OCI-M1 (cell line): ENCODE results near the gene TARBP1.
"Not testable (repeated sequence)": the region's sequence is repeated elsewhere in the genome, so short reads cannot be mapped to it uniquely, and the experiment has no call there.

Experiments used
- DNase-seq: peaks from one replicate; lab custom pipeline; 2025; lab: John Stamatoyannopoulos, UW

The TARBP1 gene

GRCh38 chr1:234437423-234438171 is 41.4 kb downstream of the TARBP1 start:
- no peak for DNase-seq

DNA sequence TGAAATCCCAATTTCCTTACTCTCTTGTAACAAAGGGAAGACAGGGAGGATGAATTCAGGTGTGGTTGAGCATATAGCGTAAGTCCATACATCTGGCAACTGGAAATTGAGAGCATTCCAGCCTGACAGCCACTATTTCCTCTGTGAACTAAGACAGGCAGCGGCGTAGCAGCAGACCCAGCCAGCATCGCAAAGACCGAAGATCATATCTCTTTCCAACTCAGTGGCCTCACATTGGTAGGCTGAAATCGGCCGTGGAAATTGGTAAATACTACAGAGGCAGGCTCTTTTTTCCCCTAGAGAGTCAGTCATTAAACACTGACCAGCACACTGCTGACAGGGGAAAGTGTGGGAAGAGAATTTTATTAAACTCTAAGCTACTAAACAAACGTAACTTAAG is 43.4 kb downstream of the TARBP1 start:
- no peak for DNase-seq

GRCh38 chr1:234434706-234435105 is 44.3 kb downstream of the TARBP1 start:
- no peak for DNase-seq

GRCh38 chr1:234433563-234434285 is 45.3 kb downstream of the TARBP1 start:
- peak; percentile 47 for DNase-seq

GRCh38 chr1:234431255-234431654 is 47.7 kb downstream of the TARBP1 start:
- no peak for DNase-seq

GRCh38 chr1:234430691-234431090 is 48.3 kb downstream of the TARBP1 start:
- no peak for DNase-seq

DNA sequence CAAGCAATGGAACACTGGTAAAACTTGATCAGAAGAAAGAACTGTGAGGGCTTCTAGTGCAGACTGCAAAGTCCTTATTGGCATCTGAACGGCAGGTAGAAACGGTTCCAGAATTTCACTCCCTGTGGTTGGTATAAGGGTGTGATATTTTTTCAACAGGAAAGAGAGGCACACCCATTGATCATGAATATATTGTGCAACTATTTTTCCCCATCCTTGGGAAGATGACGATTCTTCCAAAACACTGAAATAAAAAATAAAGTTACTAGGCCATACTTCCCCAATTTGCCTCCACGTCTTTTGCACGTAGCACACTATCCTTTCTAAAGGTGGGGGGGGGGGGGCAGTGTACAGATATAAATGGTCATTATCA is 49.6 kb downstream of the TARBP1 start:
- no peak for DNase-seq

DNA sequence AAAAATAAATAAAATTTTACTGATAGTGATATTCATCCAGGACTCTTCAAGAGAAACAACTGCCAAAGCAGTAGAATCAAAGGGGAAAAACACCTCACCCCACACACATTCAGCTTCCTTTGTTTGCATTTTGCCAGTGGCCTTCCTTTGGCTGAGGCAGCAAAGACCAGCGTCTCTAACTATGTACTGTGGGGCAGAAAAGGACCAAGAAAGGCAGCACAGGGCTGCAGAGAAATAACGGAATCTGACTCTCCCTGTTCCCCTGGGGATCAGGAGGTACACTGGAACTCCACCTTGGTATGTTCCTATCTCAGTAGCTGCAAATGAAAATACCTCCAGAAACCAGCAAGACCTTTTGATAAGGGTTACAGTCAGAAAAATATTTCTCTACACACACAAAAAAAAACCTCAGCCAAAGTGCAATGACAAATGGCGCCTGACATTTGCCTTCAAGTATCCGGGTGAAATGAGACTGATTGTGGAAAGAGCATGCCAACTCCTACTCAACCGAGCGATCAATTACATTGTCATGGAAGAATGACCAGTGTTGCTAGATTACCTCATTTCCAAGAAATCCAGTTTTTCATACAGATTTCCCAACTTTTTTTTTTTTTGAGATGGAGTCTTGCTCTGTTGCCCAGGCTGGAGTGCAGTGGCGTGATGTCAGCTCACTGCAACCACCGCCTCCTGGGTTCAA is 50.9 kb downstream of the TARBP1 start:
- DNase-seq: no peak

GRCh38 chr1:234413990-234414389 is 65.0 kb downstream of the TARBP1 start:
- no peak for DNase-seq

- no peak for DNase-seq
These were observed 65.5 kb downstream of the TARBP1 start for GRCh38 chr1:234413485-234413884.

DNA sequence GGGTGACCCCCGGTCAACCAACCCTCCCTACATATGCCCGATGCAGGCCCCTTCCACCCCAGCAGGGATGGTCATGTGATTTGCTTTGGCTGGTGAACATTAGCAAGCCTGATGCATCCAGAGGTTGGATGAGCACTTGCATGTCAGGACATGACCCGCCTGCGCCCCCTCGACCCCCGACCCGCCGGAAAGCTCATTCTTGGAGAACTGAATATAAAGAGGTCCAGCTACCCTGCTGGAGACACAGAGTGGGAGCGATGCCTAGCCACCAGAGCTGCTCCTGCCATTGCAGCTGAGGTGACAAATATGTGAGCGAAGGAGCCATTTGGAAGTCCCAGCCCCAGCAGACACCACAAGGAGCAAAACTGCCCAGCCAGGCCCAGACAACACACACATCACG is 66.1 kb downstream of the TARBP1 start:
- DNase-seq: no peak

- peak; percentile 15 for DNase-seq
These were observed 69.7 kb downstream of the TARBP1 start for GRCh38 chr1:234409328-234409727.

GRCh38 chr1:234408757-234409156 is 70.2 kb downstream of the TARBP1 start:
- DNase-seq: no peak

DNA sequence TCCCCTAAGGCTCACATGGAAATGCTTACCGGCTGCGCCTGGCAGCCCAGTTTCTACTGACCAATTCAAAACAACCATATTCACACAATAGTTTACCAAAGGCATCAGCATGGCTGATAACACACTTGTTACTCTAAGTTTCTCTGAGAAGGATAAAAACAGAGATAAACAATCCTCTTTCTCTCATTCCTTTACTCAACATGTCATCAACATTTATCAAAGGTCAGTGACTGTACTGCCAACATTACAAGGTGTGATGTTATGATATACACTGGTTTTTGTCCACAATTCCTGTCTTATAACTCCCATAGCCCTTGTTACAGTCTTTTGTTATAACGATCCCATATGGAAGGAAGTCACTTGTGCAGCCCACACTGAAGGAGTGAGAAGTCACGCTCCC is 72.1 kb downstream of the TARBP1 start:
- no peak for DNase-seq

DNA sequence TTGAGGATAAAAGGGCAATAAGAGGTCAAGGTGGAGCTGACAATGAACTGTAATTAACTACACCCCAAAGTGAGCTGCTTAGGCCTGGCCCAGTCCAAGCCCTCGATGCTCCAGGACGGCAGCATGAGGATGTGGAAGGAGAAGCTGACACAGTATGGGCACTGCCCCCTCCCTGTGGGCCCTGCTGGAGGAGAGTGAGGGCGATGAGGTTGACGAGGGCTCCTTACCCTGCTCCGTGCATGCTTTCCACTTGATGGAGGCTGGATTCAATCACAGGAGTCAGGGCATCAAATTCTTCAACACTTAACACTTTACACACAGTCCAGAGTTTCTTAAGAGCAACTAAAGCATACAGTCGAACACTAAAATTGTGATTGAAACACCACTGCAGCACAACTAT is 73.3 kb downstream of the TARBP1 start:
- no peak for DNase-seq

DNA sequence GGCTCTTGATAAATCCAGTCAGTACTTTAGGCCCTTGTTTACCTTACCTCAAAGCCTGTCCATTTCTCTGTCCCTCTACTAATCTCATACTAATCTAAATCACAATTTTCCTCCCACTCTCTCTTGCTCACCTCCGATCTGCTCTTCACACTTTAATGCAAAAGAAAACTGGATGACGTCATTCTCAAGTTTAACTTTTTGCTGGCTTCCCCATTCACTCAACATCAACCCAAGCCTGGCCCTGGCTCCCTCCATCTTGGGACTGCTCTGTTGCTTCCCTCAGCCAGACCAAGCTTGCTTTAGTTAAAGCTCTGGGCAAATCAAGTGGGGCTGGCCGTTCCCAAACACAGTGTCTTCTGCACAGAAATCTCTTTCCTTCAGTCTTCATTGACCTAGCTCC is 76.0 kb downstream of the TARBP1 start:
- DNase-seq: no peak

DNA sequence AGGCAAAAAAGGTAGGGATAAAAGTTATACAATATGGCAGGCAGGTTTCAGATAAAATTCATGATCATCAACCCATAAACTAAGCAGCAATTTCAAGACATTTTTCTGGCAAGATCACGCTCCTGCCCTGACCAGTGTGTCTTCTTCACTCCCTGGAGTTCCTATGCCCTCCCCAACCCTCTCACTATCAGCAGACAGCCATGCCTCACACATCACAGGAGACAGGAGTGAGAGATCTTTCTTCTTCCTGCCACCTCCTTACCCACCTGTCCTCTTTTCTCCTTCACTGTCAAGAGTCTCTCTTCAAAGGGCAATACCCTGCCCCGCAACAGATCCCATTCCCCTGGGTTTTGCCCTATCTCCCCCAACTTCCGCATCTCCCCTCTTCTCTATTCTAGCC is 77.3 kb downstream of the TARBP1 start:
- DNase-seq: peak; percentile 60

DNA sequence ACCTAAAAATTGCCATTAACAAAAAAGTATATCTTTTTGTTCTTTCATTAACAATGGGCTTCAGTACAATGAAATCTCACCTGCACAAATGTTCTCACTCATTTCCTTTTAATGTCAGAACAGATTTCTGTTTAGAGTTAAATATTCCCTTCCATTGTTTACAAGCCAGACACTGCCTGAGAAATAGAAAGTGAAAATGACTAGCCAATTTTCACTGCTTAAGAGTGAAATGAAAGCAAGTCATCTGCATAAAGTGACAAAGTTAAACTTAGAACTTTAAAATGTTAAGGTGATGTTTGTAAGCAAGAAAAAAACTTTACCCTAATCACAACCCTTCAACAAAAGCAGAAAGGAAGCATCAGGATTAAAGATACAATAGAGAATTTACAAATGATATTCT is 78.2 kb downstream of the TARBP1 start:
- peak; percentile 82 for DNase-seq

DNA sequence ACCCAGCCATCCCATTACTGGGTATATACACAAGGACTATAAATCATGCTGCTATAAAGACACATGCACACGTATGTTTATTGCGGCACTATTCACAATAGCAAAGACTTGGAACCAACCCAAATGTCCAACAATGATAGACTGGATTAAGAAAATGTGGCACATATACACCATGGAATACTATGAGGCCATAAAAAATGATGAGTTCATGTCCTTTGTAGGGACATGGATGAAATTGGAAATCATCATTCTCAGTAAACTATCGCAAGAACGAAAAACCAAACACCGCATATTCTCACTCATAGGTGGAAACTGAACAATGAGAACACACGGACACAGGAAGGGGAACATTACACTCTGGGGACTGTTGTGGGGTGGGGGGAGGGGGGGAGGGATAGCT is 79.5 kb downstream of the TARBP1 start:
- DNase-seq: not testable (repeated sequence)

- DNase-seq: peak; percentile 89
These were observed 80.1 kb downstream of the TARBP1 start for GRCh38 chr1:234398849-234399381.

GRCh38 chr1:234397732-234398131 is 81.2 kb downstream of the TARBP1 start:
- DNase-seq: peak; percentile 39

GRCh38 chr1:234396871-234397270 is 82.1 kb downstream of the TARBP1 start:
- no peak for DNase-seq

DNA sequence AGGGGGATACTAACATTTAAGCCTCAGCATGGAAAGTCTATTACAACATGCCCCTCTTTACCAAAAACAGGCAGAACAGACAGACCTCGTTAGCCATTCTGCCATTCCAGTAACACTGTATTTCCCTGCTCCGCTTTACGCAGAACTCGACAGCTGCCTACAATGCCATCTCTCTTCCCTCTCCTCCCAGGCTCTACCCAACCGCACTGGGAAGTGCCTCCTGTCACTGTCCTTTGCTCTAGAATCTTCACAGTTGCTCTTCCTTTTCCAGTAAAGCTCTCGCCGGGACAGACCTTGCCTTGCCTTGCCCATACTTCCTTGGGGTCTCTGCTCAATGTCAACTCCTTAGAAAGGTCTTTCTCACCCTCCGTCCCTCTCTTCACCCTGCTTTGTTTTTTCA is 82.9 kb downstream of the TARBP1 start:
- no peak for DNase-seq
